ENCODE data around the gene ARPC5.
A peak's percentile ranks its signal among the peaks of the same experiment; 100 is the strongest.

ARPC5 gene

DNA sequence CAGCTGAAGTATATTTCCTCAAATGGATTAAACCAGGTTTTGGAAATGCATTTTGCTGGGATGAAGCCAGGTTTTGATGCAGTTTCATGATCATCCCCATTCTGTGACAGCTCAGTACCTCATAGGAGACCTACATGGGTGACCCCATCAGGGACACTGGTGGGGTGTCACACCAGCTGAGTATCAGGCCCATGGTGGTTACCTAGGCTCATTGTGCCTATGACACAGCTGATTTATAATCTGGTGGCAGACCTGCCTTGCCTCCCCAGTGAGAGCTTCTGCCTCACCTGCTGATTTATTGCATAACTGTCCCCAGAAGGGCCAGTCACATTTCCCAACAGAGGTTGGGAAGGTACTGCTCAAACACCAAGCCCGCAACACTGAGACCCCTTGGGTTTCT, 49.1 kb downstream of the ARPC5 start:
- no peak for DNase-seq (ENCODE audit: low read depth)

DNA sequence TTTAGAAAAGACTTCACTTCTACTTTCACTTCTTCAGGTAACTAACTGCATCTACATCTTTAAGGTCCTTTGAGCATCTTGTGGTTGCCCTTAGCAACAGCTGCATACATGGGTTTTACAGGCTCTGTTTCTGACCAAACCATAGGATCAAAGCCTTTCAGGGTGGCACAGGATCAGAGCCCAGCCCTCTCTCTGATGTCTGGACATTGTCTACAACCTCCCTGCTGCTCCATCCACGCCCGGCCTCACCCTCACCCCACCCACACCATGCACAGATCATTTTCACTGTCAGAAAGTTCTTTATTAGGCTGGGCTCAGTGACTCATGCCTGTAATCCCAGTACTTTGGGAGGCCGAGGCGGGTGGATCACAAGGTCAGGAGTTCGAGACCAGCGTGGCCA, 50.5 kb downstream of the ARPC5 start:
- no peak for DNase-seq (ENCODE audit: low read depth)

- DNase-seq (ENCODE audit: low read depth) = no peak
These were observed 51.4 kb downstream of the ARPC5 start for GRCh38 chr1:183584147-183584546.

GRCh38 chr1:183583466-183583865, 52.1 kb downstream of the ARPC5 start:
- DNase-seq (ENCODE audit: low read depth) = no peak

- DNase-seq (ENCODE audit: low read depth) = no peak
These were observed 53.4 kb downstream of the ARPC5 start for GRCh38 chr1:183582021-183582713.

DNA sequence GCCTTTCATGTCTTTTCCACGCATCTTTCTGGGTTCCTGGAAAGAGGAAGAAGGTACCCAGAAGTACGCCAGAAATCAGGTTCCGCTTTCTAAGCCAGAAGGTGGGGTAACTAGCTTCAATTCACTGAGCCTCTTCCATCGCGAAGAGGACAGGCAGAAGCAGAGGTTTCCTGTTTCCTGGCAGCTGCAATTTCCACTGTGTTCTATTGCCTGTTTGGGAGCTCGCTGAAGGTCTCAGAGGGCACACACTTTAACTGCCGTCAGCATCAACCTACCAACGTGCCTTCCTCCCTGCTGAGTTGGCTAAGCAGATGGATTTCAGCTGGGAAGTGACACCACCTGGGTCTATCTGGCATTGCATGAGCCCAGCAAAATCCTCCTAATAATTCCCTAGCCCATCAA, 55.3 kb downstream of the ARPC5 start:
- DNase-seq (ENCODE audit: low read depth) = peak; percentile 39

DNA sequence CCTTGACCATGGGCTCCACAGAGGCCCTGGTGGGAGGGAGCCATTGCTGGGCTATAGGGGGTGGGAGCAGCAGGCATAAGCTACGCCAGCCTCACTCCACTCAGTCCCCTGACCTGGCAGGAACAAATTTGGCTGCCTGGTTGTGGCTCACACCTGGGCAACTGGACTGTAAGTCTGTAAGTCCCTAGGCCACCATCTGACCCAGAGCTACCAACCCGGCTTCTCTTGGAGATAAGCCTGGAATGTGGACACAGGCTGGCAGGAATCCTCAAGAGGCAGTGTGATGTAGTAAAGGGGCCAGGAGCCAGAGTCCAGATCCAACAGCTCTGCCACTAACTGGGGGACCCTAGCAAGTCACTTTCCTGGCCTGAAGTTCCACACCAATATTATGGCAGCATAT, 56.7 kb downstream of the ARPC5 start:
- DNase-seq (ENCODE audit: low read depth) = no peak

DNA sequence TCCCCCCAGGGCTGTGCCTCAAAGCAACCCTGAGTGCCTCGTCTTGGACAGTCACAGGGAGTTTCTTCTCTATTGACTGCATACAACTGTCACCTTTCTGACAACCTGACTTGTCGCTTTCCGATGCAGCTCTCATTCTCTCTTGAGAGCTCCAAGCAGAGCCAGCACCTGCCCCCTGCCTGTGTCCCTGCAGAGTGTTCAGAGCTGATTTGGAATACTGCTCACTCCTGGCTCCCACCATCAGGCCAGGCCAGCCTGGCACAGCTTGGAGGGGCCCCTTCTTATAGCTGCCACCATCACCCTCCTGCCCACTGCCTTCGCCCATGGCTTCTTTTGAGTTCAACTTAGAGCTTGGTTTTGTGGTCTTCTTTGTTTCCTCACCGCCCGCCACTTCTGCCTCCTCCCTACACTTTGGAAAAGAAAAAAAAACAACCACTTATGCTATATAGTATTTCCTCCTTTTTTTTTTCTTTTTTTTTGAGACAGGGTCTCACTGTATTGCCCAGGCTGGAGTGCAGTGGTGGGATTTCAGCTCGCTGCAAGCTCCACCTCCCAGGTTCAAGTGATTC, 57.6 kb downstream of the ARPC5 start:
- no peak for DNase-seq (ENCODE audit: low read depth)

DNA sequence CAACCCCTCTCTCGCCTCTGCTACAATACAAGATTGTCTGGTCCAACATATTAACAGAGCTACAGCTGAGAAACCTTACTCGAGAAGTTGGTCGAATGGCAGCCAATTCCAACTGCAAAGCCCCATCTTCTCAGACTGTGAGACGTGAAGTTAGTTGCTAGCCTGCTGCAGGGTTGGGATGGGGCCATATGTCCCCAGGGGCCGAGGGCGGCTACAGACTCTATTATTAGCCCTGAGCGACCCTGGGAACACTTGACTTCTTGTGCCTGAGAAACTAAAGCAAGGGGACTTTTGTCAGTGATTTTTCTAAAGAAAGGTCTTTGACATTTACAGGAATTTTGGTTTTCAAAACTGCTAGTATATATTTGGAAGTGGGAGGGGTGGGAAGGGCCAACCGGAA, 59.0 kb downstream of the ARPC5 start:
- DNase-seq (ENCODE audit: low read depth) = no peak

DNA sequence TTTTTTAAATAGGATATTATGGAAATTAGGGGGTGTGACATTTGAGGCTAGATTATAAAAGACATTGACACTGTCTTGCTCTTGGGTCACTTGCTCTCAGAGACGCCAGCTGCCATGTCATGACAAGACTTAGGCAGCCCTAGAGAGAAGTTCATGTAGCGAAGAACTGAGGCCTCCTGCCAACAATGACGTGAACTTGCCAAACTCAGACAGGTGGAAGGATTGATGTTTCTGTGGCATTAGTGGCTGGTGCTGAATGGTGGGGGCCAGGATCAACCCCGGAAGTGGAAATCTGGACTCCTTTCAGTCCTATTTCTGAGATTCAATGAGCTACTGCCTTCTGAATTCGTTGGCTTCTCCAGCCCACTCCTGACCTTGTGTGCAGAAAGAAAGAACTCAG, 60.0 kb downstream of the ARPC5 start:
- DNase-seq (ENCODE audit: low read depth) = no peak

- DNase-seq (ENCODE audit: low read depth) = no peak
These were observed 62.9 kb downstream of the ARPC5 start for GRCh38 chr1:183572721-183573120.

DNA sequence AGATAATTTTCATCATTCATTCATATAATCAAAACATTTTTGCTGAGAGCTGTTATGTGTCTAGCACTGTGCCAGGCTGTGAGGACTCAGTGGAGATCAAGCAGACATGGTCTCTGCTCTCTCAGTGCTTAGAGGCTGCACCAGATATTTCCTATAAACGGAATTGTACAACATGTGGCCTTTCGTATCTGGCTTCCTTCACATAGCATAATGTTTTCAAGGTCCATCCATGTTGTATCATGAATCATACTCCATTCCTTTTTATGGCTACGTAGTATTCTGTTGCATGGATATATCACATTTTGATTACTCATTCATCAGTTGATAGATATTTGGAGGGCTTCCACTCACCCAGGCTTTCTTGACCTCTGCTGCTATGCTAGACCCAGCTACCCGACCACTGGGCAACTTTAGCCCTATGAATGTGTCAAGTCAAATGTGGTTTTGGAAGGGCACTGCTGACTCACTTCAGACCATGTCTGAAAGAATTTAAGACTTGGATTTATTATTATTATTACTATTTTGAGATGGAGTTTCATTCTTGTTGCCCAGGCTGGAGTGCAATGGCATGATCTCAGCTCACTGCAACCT, 63.8 kb downstream of the ARPC5 start:
- DNase-seq (ENCODE audit: low read depth) = no peak
